MM.1S (cell line): Measurements from ENCODE around the gene CD6.

Source experiments
- DNase-seq: peaks from one replicate; pipeline ENCODE4 v3.0.0-alpha.2; 2015
- H2AFZ ChIP-seq: fragments of 300-600 bp; sonication (generic); 2 replicates; pipeline ENCODE4 v1.6.0; 2016; ENCODE audit warnings: antibody characterized with exemption, low read length
- H3F3A ChIP-seq: fragments of 300-600 bp; sonication (generic); 2 replicates; pipeline ENCODE4 v1.6.1; 2016; ENCODE audit warnings: mild to moderate bottlenecking, antibody characterized with exemption, low read length, moderate library complexity, mixed read lengths; ENCODE audit not compliant: insufficient read depth
- H3K27ac ChIP-seq: fragments of 300-600 bp; sonication (generic); 2 replicates; pipeline ENCODE4 v1.5.1; 2016; ENCODE audit warnings: mild to moderate bottlenecking, low read length
- H3K27me3 ChIP-seq: fragments of 300-600 bp; sonication (generic); replicated peaks from 2 replicates; pipeline ENCODE4 v1.6.0; 2016; ENCODE audit warnings: low read length; ENCODE audit not compliant: insufficient read depth
- H3K36me3 ChIP-seq: fragments of 300-600 bp; sonication (generic); replicated peaks from 2 replicates; pipeline ENCODE4 v1.6.1; 2016; ENCODE audit warnings: mild to moderate bottlenecking, low read length, mixed read lengths; ENCODE audit not compliant: insufficient read depth
- H3K4me1 ChIP-seq: fragments of 300-600 bp; sonication (generic); 2 replicates; pipeline ENCODE4 v1.6.1; 2016; ENCODE audit warnings: low read length, mixed read lengths
- H3K4me2 ChIP-seq: fragments of 300-600 bp; sonication (generic); 2 replicates; pipeline ENCODE4 v1.6.0; 2016; ENCODE audit warnings: low read depth, low read length
- H3K4me3 ChIP-seq: fragments of 300-600 bp; sonication (generic); 2 replicates; pipeline ENCODE4 v1.5.1; 2016; ENCODE audit warnings: low read length, mixed read lengths
- H3K79me2 ChIP-seq: fragments of 300-600 bp; sonication (generic); 2 replicates; pipeline ENCODE4 v1.6.1; 2016; ENCODE audit warnings: mixed run types, low read length, mixed read lengths
- H3K9ac ChIP-seq: fragments of 300-600 bp; sonication (generic); 2 replicates; pipeline ENCODE4 v1.6.1; 2016; ENCODE audit warnings: low read length, mixed read lengths
- H3K9me2 ChIP-seq: fragments of 300-600 bp; sonication (generic); replicated peaks from 2 replicates; pipeline ENCODE4 v1.6.1; 2016; ENCODE audit warnings: mild to moderate bottlenecking, low read length, mixed read lengths; ENCODE audit not compliant: insufficient read depth
- H3K9me3 ChIP-seq: fragments of 300-600 bp; sonication (generic); replicated peaks from 2 replicates; pipeline ENCODE4 v1.6.1; 2016; ENCODE audit warnings: mild to moderate bottlenecking, low read length, mixed read lengths; ENCODE audit not compliant: insufficient read depth
- H4K20me1 ChIP-seq: fragments of 300-600 bp; sonication (generic); 2 replicates; pipeline ENCODE4 v1.6.1; 2016; ENCODE audit warnings: mild to moderate bottlenecking, low read length, moderate library complexity, mixed read lengths; ENCODE audit not compliant: insufficient read depth
- EZH2 ChIP-seq: fragments of 300-600 bp; sonication (generic); optimal IDR thresholded peaks from 2 replicates; pipeline ENCODE3; 2017; ENCODE audit warnings: low read depth, mild to moderate bottlenecking, antibody characterized with exemption, low read length, mixed read lengths
- EZH2phosphoT487 ChIP-seq: fragments of 300-600 bp; sonication (generic); IDR thresholded peaks from 2 replicates; pipeline ENCODE4 v1.6.1; 2018; ENCODE audit warnings: antibody characterized with exemption, low read length
- TF ChIP-seq, protein P1 (sequence below): fragments of 300-600 bp; sonication (generic); IDR thresholded peaks from 2 replicates; pipeline ENCODE4 v1.5.1; 2016; ENCODE audit warnings: antibody characterized with exemption, low read length, mixed read lengths

Gene CD6

DNA sequence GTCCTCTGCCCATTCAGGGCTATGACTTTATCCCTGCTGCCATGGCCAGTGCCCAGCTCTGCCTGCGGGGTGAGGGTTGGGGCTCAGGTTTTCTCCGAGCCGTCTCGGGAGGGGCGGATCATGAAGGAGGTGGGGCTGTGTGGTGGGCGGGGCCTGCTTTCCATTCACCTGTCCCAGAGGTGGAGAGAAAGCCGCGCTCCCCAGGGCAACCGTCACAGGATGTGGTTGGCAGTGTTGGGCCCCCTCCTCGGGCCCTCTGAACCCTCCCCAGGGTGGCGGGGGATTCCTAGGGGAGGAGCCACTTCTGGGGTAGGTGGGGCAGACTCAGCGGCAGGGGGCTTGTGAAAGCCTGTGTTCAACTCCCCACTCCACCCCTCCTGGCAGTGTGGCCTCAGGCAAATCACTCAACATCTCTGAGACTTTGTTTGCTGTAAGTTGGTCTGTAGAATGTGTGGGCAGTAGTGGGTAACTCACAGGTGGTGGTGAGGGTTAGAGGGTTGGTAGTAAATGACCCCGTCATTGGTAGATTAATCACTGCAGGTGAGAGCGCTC, 50.3 kb downstream of the CD6 start:
- no peaks in the 10 kb centered on the region for H3K9me2 ChIP-seq
- H3K9ac ChIP-seq = no peak overlapping the region
- no peaks in the 10 kb centered on the region for H3K9me3 ChIP-seq
- no peaks in the 10 kb centered on the region for H3K27me3 ChIP-seq
- TF ChIP-seq EZH2 = no peak
- TF ChIP-seq, protein P1, sequence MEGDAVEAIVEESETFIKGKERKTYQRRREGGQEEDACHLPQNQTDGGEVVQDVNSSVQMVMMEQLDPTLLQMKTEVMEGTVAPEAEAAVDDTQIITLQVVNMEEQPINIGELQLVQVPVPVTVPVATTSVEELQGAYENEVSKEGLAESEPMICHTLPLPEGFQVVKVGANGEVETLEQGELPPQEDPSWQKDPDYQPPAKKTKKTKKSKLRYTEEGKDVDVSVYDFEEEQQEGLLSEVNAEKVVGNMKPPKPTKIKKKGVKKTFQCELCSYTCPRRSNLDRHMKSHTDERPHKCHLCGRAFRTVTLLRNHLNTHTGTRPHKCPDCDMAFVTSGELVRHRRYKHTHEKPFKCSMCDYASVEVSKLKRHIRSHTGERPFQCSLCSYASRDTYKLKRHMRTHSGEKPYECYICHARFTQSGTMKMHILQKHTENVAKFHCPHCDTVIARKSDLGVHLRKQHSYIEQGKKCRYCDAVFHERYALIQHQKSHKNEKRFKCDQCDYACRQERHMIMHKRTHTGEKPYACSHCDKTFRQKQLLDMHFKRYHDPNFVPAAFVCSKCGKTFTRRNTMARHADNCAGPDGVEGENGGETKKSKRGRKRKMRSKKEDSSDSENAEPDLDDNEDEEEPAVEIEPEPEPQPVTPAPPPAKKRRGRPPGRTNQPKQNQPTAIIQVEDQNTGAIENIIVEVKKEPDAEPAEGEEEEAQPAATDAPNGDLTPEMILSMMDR = no peak
- TF ChIP-seq EZH2phosphoT487 = no peak
- no peak overlapping the region for H3K4me2 ChIP-seq
- no peak overlapping the region for H3K27ac ChIP-seq
- DNase-seq = no peak
- no peaks in the 10 kb centered on the region for H4K20me1 ChIP-seq
- H3K4me3 ChIP-seq = no peak overlapping the region
- H3K4me1 ChIP-seq = no peaks in the 10 kb centered on the region
- no peak overlapping the region for H2AFZ ChIP-seq
- no peaks in the 10 kb centered on the region for H3K36me3 ChIP-seq
- H3F3A ChIP-seq = no peaks in the 10 kb centered on the region
- no peaks in the 10 kb centered on the region for H3K79me2 ChIP-seq

- Histone ChIP-seq H4K20me1 (no peaks in the 10 kb centered on the region), H3K9ac (no peak overlapping the region), H3K36me3 (no peaks in the 10 kb centered on the region), H3K79me2 (no peaks in the 10 kb centered on the region), H3K4me1 (no peaks in the 10 kb centered on the region), H3K4me2 (no peak overlapping the region), H3K9me2 (no peaks in the 10 kb centered on the region), H2AFZ (no peak overlapping the region), H3K27ac (no peak overlapping the region), H3K9me3 (no peaks in the 10 kb centered on the region), H3K4me3 (no peak overlapping the region), H3K27me3 (no peaks in the 10 kb centered on the region), H3F3A (no peaks in the 10 kb centered on the region)
- no peak for DNase-seq
- TF ChIP-seq EZH2phosphoT487 = no peak
- TF ChIP-seq, protein P1 = no peak
- no peak for TF ChIP-seq EZH2
These were observed 51.0 kb downstream of the CD6 start for GRCh38 chr11:61022311-61023085.

GRCh38 chr11:61023086-61023965, 51.8 kb downstream of the CD6 start:
- H3K27ac ChIP-seq = no peak overlapping the region
- H2AFZ ChIP-seq = no peak overlapping the region
- H3K36me3 ChIP-seq = no peaks in the 10 kb centered on the region
- H3K79me2 ChIP-seq = no peaks in the 10 kb centered on the region
- H3K27me3 ChIP-seq = no peaks in the 10 kb centered on the region
- no peaks in the 10 kb centered on the region for H3K4me1 ChIP-seq
- no peaks in the 10 kb centered on the region for H4K20me1 ChIP-seq
- H3K9ac ChIP-seq = no peak overlapping the region
- H3K4me2 ChIP-seq = no peak overlapping the region
- no peak for DNase-seq
- no peak overlapping the region for H3K4me3 ChIP-seq
- no peaks in the 10 kb centered on the region for H3K9me2 ChIP-seq
- H3K9me3 ChIP-seq = no peaks in the 10 kb centered on the region
- no peaks in the 10 kb centered on the region for H3F3A ChIP-seq
- TF ChIP-seq, protein P1 = no peak
- TF ChIP-seq EZH2phosphoT487 = no peak
- no peak for TF ChIP-seq EZH2
